Measurements from ENCODE around the gene IRX2. TPM values are rescaled to one million over a fixed set of nuclear protein-coding genes. Genes with fewer than 3 reads are reported as not detected.

Gene IRX2
- polyA plus RNA-seq, 1 donor from 2014 or later = 0.95 TPM

- H3K9ac ChIP-seq (ENCODE audit: low read length) = no peak overlapping the region
- no peaks in the 10 kb centered on the region for H3K9me3 ChIP-seq (ENCODE audit: low read length)
- H3K9me2 ChIP-seq (ENCODE audit: insufficient read depth, low read length) = no peaks in the 10 kb centered on the region
- H4K20me1 ChIP-seq (ENCODE audit: insufficient read depth) = no peaks in the 10 kb centered on the region
- no peaks in the 10 kb centered on the region for H3K27me3 ChIP-seq (ENCODE audit: insufficient read depth, low read depth, low read length)
- no peak overlapping the region for H3K4me2 ChIP-seq (ENCODE audit: low read length)
- no peak overlapping the region for H2AFZ ChIP-seq (ENCODE audit: low read depth, low read length)
- no peak overlapping the region for H3K4me3 ChIP-seq (ENCODE audit: low read length)
- no peak overlapping the region for H3K27ac ChIP-seq (ENCODE audit: low read length)
- H3K79me2 ChIP-seq (replicated peaks; ENCODE audit: insufficient read depth, low read length) = no peaks in the 10 kb centered on the region
- TF ChIP-seq POLR2AphosphoS5 (IDR thresholded peaks at IDR 0.05) = no peak
- no peaks in the 10 kb centered on the region for H3K36me3 ChIP-seq (ENCODE audit: insufficient read depth, low read length)
- H3F3A ChIP-seq (ENCODE audit: insufficient read depth, low read length, poor library complexity, severe bottlenecking) = no peaks in the 10 kb centered on the region
Observed at GRCh38 chr5:2718115-2718514, 33.4 kb downstream of the IRX2 start.

GRCh38 chr5:2715856-2716255, 35.6 kb downstream of the IRX2 start:
- no peak overlapping the region for H3K27ac ChIP-seq (ENCODE audit: low read length)

More at GRCh38 chr5:2715856-2716255, 35.6 kb downstream of the IRX2 start:
- no peaks in the 10 kb centered on the region for H3K79me2 ChIP-seq (replicated peaks; ENCODE audit: insufficient read depth, low read length)
- no peaks in the 10 kb centered on the region for H4K20me1 ChIP-seq (ENCODE audit: insufficient read depth)
- H3K9me2 ChIP-seq (ENCODE audit: insufficient read depth, low read length) = no peaks in the 10 kb centered on the region
- H3K4me3 ChIP-seq (ENCODE audit: low read length) = no peak overlapping the region
- no peak overlapping the region for H3K9ac ChIP-seq (ENCODE audit: low read length)
- no peak overlapping the region for H2AFZ ChIP-seq (ENCODE audit: low read depth, low read length)
- TF ChIP-seq SMC3 (conservative IDR thresholded peaks at IDR 0.05; ENCODE audit: poor library complexity) (no peak), POLR2AphosphoS5 (IDR thresholded peaks at IDR 0.05) (no peak), MXI1 (conservative IDR thresholded peaks at IDR 0.05; ENCODE audit: poor library complexity, severe bottlenecking) (no peak), EP300 (conservative IDR thresholded peaks at IDR 0.05; ENCODE audit: poor library complexity, severe bottlenecking) (no peak), RAD21 (conservative IDR thresholded peaks at IDR 0.05) (no peak), TAF1 (IDR thresholded peaks at IDR 0.05; ENCODE audit: low read depth) (no peak), REST (IDR thresholded peaks at IDR 0.05; ENCODE audit: borderline replicate concordance) (no peak), EZH2 (IDR thresholded peaks at IDR 0.05; ENCODE audit: borderline replicate concordance, insufficient read depth, low read length, poor library complexity, severe bottlenecking) (no peak)
- TF ChIP-seq, protein P1, sequence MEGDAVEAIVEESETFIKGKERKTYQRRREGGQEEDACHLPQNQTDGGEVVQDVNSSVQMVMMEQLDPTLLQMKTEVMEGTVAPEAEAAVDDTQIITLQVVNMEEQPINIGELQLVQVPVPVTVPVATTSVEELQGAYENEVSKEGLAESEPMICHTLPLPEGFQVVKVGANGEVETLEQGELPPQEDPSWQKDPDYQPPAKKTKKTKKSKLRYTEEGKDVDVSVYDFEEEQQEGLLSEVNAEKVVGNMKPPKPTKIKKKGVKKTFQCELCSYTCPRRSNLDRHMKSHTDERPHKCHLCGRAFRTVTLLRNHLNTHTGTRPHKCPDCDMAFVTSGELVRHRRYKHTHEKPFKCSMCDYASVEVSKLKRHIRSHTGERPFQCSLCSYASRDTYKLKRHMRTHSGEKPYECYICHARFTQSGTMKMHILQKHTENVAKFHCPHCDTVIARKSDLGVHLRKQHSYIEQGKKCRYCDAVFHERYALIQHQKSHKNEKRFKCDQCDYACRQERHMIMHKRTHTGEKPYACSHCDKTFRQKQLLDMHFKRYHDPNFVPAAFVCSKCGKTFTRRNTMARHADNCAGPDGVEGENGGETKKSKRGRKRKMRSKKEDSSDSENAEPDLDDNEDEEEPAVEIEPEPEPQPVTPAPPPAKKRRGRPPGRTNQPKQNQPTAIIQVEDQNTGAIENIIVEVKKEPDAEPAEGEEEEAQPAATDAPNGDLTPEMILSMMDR (IDR thresholded peaks at IDR 0.05; ENCODE audit: poor library complexity, severe bottlenecking) = no peak
- H3K36me3 ChIP-seq (ENCODE audit: insufficient read depth, low read length) = no peaks in the 10 kb centered on the region
- H3K27me3 ChIP-seq (ENCODE audit: insufficient read depth, low read depth, low read length) = no peaks in the 10 kb centered on the region
- H3K9me3 ChIP-seq (ENCODE audit: low read length) = no peaks in the 10 kb centered on the region
- no peak overlapping the region for H3K4me2 ChIP-seq (ENCODE audit: low read length)
- H3F3A ChIP-seq (ENCODE audit: insufficient read depth, low read length, poor library complexity, severe bottlenecking) = no peaks in the 10 kb centered on the region

Measured in neural cell (in vitro differentiated cells).